ENCODE data around the gene SFT2D1. TPM values are rescaled to one million over a fixed set of nuclear protein-coding genes. Genes with fewer than 3 reads are reported as not detected.
A peak's percentile ranks its signal among the peaks of the same experiment; 100 is the strongest.

SFT2D1 gene
- total RNA-seq, 4 donors from 2014 or later = 41.1 to 59.4 (median 54.8) TPM

- Histone ChIP-seq H3K27me3 (peaks cover 0 to 17% of the 10 kb centered on the region in 2 donors), H3K27ac (no peak overlapping the region), H3K4me1 (peaks cover 0 to 12% (median 0%) of the 10 kb centered on the region in 4 donors), H3K4me3 (no peak overlapping the region), H3K9me3 (no peaks in the 10 kb centered on the region), H3K36me3 (no peaks in the 10 kb centered on the region)
- no peak for DNase-seq (ENCODE audit: low spot score in 2 of 2)
- 44% methylated on average over 11 of the region's 11 CpGs for WGBS, 2 donors
- TF ChIP-seq CTCF (IDR thresholded peaks at IDR 0.05) (no peak), EP300 (IDR thresholded peaks at IDR 0.05) (no peak), POLR2A (IDR thresholded peaks at IDR 0.05) (no peak)
Measured at GRCh38 chr6:166277018-166277417, 65.3 kb downstream of the SFT2D1 start.

- TF ChIP-seq POLR2A (IDR thresholded peaks at IDR 0.05) = no peak
- no peak for TF ChIP-seq EP300 (IDR thresholded peaks at IDR 0.05)
- TF ChIP-seq CTCF (IDR thresholded peaks at IDR 0.05) = peak; percentile 91 to 99 (median 97)
- H3K4me1 ChIP-seq = peaks cover 0 to 12% (median 0%) of the 10 kb centered on the region in 4 donors
- peak; percentile 36 to 62 for DNase-seq (ENCODE audit: low spot score in 2 of 2)
- H3K9me3 ChIP-seq = no peaks in the 10 kb centered on the region
- 2 to 3% methylated on average over 19 to 21 of the region's 21 CpGs for WGBS, 2 donors
- peaks cover 0 to 21% of the 10 kb centered on the region in 2 donors for H3K27me3 ChIP-seq
- H3K36me3 ChIP-seq = no peaks in the 10 kb centered on the region
- no peak overlapping the region for H3K4me3 ChIP-seq
- H3K27ac ChIP-seq = no peak overlapping the region
Measured at GRCh38 chr6:166275714-166276166, 66.6 kb downstream of the SFT2D1 start.

DNA sequence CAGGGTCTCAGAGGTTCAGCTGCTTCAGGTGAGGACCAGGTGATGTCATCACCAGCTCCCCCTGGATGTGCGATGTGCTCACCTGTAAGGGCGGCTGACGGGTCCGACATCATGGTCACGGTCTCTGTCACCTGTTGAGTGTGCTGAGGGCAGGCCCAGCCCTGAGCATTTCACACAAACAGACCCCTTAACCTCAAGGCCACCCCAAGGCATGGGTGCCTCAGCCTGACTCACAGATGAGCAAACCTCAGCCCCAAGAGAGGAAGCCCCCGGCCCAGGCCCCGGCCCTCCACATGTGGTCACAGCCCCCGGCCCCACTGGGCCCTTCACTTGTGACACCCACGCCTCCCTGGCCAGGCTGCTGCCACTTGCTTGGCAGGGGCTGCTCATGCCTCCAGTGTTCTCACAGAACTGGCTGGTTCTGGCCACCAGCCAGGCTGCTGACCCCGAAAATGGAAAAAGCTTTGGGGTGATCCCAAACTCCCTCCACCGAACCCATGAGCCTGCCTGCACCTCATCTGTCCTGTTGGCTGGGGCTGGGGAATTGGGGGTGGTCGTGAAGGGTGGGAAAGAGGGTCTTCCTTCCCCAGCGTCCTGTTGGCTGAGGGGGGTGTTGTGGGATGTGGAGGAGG, 67.5 kb downstream of the SFT2D1 start:
- peaks cover 0 to 12% (median 0%) of the 10 kb centered on the region in 4 donors for H3K4me1 ChIP-seq
- TF ChIP-seq EP300 (IDR thresholded peaks at IDR 0.05) (no peak), CTCF (IDR thresholded peaks at IDR 0.05) (no peak), POLR2A (IDR thresholded peaks at IDR 0.05) (no peak)
- no peak for DNase-seq (ENCODE audit: low spot score in 2 of 2)
- H3K27ac ChIP-seq = no peak overlapping the region
- H3K36me3 ChIP-seq = no peaks in the 10 kb centered on the region
- H3K27me3 ChIP-seq = peaks cover 0 to 30% of the 10 kb centered on the region in 2 donors
- H3K9me3 ChIP-seq = no peaks in the 10 kb centered on the region
- no peak overlapping the region for H3K4me3 ChIP-seq
- WGBS, 2 donors = 60 to 73% methylated on average over 8 to 9 of the region's 13 CpGs

- 72 to 75% methylated on average over 4 of the region's 4 CpGs for WGBS, 2 donors
- Histone ChIP-seq H3K36me3 (no peaks in the 10 kb centered on the region), H3K9me3 (no peaks in the 10 kb centered on the region), H3K27ac (no peak overlapping the region), H3K27me3 (peaks cover 0 to 37% of the 10 kb centered on the region in 2 donors), H3K4me1 (peaks cover 0 to 12% (median 0%) of the 10 kb centered on the region in 4 donors), H3K4me3 (no peak overlapping the region)
- DNase-seq (ENCODE audit: low spot score in 2 of 2) = no peak
- TF ChIP-seq POLR2A (IDR thresholded peaks at IDR 0.05) (no peak), EP300 (IDR thresholded peaks at IDR 0.05) (no peak), CTCF (IDR thresholded peaks at IDR 0.05) (no peak)
Measured at GRCh38 chr6:166274163-166274562, 68.2 kb downstream of the SFT2D1 start.

DNA sequence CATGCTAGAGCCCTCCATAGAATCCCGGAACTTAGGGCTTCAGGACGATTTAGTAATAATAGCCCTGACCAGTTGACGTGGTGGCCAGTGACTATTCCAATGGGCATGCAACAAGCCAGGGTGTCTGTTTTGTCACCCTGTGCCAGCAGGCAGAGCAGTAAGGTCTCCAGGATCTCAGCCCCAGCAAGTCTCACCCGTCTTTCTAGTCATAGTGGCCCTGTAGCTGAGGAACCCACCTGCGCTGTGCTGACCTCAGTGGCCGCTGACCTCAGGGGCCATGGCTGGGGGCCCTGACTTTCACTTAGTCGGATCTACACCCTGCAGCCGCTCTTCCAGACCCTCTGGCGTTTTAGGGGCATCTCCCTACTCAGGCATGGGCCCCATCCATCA, 71.0 kb downstream of the SFT2D1 start:
- DNase-seq (ENCODE audit: low spot score in 2 of 2) = no peak

More for the DNA sequence above, 71.0 kb downstream of the SFT2D1 start:
- TF ChIP-seq POLR2A (IDR thresholded peaks at IDR 0.05) (no peak), CTCF (IDR thresholded peaks at IDR 0.05) (no peak), EP300 (IDR thresholded peaks at IDR 0.05) (no peak)
- 84 to 89% methylated on average over 5 to 7 of the region's 9 CpGs for WGBS, 2 donors
- H3K27me3 ChIP-seq = peaks cover 0 to 41% of the 10 kb centered on the region in 2 donors
- no peak overlapping the region for H3K27ac ChIP-seq
- peaks cover 0 to 5% (median 0%) of the 10 kb centered on the region in 4 donors for H3K4me1 ChIP-seq
- H3K9me3 ChIP-seq = no peaks in the 10 kb centered on the region
- H3K36me3 ChIP-seq = no peaks in the 10 kb centered on the region
- H3K4me3 ChIP-seq = no peak overlapping the region
